Upper lobe of left lung (tissue), 4 donors: ENCODE results near the gene SPATA2.
"Not testable (repeated sequence)": the region's sequence is repeated elsewhere in the genome, so short reads cannot be mapped to it uniquely, and the experiment has no call there.

Source experiments
- EP300 ChIP-seq, 4 donors: sonication (generic); formaldehyde crosslinking; IDR thresholded peaks; one replicate each; pipeline ENCODE4 v1.5.1; 2017; ENCODE audit warnings: antibody characterized with exemption in 4 of 4, control low read depth in 2 of 4
- POLR2A ChIP-seq, 4 donors: fragments of 450-650 bp; IDR thresholded peaks; one replicate each; pipeline ENCODE4 v1.5.1; 2016 to 2017; ENCODE audit warnings: antibody characterized with exemption in 4 of 4, mild to moderate bottlenecking in 2 of 4
- POLR2AphosphoS5 ChIP-seq, 2 donors: sonication (generic); formaldehyde crosslinking; IDR thresholded peaks; one replicate each; pipeline ENCODE4 v1.5.1; 2017; ENCODE audit warnings: antibody characterized with exemption in 2 of 2
- TF ChIP-seq, protein P1 (sequence below), 6 experiments: fragments of 450-650 bp in 4 of 6; fragments of 200-600 bp in 2 of 6; sonication (generic) in 2 of 6; IDR thresholded peaks; one replicate each; pipeline ENCODE4 v1.5.1; 2016 to 2019; ENCODE audit warnings: antibody characterized with exemption in 6 of 6

DNA sequence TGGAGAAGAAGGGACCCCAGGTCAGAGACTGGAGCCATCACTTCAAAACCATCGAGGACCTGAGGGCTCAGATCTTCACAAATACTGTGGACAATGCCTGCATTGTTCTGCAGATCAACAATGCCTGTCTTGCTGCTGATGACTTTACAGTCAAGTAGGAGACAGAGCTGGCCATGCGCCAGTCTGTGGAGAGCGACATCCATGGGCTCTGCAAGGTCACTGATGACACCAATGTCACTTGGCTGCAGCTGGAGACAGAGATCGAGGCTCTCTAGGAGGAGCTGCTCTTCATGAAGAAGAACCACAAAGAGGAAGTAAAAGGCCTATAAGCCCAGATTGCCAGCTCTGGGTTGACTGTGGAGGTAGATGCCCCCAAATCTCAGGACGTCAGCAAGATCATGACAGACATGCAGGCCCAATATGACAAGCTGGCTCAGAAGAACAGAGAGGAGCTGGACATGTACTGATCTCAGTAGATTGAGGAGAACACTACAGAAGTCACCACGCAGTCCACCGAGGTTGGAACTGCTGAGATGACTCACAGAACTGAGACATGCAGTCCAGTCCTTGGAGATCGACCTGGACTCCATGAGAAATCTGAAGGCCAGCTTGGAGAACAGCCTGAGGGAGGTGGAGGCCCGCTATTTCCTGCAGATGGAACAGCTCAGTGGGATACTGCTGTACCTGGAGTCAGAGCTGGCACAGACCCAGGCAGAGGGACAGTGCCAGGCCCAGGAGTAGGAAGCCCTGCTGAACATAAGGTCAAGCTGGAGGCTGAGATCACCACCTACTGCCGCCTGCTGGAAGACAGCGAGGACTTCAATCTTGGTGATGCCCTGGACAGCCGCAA is 42.0 kb upstream of the SPATA2 start:
- TF ChIP-seq POLR2A, POLR2AphosphoS5, EP300 (IDR thresholded peaks at IDR 0.05): not testable (repeated sequence)
- TF ChIP-seq, protein P1, sequence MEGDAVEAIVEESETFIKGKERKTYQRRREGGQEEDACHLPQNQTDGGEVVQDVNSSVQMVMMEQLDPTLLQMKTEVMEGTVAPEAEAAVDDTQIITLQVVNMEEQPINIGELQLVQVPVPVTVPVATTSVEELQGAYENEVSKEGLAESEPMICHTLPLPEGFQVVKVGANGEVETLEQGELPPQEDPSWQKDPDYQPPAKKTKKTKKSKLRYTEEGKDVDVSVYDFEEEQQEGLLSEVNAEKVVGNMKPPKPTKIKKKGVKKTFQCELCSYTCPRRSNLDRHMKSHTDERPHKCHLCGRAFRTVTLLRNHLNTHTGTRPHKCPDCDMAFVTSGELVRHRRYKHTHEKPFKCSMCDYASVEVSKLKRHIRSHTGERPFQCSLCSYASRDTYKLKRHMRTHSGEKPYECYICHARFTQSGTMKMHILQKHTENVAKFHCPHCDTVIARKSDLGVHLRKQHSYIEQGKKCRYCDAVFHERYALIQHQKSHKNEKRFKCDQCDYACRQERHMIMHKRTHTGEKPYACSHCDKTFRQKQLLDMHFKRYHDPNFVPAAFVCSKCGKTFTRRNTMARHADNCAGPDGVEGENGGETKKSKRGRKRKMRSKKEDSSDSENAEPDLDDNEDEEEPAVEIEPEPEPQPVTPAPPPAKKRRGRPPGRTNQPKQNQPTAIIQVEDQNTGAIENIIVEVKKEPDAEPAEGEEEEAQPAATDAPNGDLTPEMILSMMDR (IDR thresholded peaks at IDR 0.05), result not testable (repeated sequence)
